Stimulated activated CD8-positive, alpha-beta memory T cell treated with anti-CD3 and anti-CD28 coated beads, Interleukin-15, amount 100 ng/mL, for 4 hours (primary cell): Measurements from ENCODE around the gene TPRG1L.

Experiments
- DNase-seq, 2 donors: peaks; one replicate each; pipeline ENCODE4 v3.0.0-alpha.2; 2020; ENCODE audit warnings: low read depth in 2 of 2

TPRG1L gene

GRCh38 chr1:3663999-3664699 is 39.3 kb downstream of the TPRG1L start:
- no peak for DNase-seq

DNA sequence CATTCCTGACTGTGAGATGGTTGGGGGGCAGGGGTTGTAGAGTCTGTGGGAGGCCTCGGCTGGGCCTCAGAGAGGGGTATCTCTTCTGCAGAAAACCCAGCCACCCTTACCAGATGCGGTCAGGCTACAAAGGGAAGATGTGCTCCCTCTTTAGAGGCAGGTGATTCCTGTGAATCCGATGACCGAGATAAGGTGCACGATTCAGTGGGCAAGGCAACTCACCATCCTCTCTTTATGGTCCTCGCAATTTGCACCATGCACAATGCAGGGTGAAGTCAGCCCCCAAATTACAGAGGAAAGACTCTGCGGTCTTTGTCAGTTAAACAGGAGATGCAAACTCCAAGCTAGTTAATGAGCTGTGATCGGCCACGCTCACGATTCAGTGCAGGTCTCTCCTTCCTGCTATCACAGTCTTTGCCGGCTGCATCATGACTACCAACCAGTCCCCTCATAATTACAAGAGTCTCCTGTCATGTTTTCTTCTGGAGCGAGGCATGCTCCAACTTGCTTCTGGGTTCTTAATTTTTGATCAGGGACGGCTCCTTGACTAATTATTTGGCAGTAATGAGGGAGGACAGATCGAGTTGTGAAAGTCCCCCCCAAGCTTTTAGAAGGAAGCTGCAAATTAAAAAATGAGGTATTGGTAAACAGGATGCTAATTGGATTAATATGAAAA is 40.0 kb downstream of the TPRG1L start:
- DNase-seq: no peak

- DNase-seq: no peak
Measured at GRCh38 chr1:3668148-3668547, 43.3 kb downstream of the TPRG1L start.

- no peak for DNase-seq
Measured at GRCh38 chr1:3668585-3669300, 43.9 kb downstream of the TPRG1L start.

GRCh38 chr1:3669421-3669821 is 44.6 kb downstream of the TPRG1L start:
- DNase-seq: no peak

DNA sequence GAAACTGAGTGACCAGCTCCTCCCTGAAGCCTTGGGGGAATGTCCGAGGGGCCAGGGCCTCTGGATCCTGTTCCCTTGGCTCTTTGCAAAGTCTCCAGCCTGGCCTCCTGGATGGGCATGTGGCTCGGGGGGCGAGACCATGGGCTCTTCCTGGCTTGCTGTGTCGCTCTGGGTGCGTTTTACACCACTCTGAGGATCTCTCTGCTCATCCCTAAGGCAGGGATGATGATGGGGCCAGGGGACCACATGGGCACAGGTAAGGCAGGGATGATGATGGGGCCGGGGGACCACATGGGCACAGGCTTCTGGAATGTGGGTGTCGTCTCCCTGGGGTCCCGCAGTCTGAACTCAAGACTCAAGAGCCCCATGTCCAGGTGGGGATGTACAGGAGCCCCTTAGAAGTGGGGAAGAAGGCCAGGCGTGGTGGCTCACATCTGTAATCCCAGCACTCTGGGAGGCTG is 45.2 kb downstream of the TPRG1L start:
- DNase-seq: no peak

DNA sequence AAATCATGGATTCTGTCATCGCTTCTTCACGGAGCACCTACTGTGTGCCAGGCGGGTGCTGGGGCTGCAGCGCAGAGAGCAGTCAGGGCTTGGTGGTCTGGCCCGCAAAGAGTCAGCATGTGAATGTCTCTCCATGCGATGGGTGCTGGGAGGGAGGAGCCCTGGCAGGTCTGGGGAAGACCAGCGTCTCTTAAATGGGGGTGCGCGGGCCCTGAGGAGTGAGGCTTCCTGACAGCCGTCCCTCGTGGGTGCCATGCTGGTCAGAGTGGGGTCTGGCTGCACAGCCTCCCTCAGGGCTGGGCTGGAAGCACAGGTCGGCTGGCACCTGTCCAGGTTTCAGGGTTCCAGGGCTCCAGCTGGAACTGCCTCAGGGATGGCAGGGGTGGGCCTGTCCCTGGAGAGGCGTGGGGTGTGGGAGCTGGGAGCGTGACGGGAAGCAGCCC is 46.0 kb downstream of the TPRG1L start:
- DNase-seq: no peak

- DNase-seq: no peak
Measured at GRCh38 chr1:3671371-3672180, 46.8 kb downstream of the TPRG1L start.

DNA sequence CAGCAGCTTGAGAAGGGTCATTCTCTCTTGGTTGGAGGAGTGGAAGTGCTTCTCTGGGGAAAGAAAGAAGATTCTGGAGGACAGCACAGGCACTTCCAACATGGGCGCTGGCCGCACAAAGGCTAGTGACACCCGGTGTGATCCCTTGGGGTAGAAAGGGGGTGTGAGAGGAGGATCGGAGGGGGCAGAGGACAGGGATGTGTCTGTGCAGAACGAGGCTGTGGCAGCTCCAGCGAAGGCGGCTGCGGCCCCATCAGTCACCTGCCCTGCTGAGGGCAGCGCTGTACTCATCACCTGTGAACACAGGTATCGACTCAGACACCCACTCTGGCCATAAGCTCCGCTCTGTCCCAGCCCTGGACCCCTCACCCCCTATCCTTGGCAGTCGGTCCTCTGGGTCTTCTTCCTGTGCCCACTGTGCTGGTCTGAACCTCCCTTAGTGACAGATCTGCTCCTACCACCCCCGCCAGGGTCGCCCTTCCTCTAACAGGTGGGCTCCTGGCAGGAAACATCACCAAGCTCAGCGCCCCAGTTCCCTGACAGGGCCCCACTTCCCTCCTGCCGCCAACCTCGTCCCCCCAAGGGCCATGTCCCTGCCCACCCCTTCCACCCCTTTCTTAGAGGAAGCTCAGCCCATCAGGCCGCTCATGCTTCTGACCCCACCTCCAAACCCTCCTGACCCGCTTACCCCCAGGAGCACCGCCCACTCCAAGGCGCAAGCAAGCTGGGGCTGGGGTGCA is 47.6 kb downstream of the TPRG1L start:
- DNase-seq: no peak

- no peak for DNase-seq
Measured at GRCh38 chr1:3672971-3673361, 48.2 kb downstream of the TPRG1L start.

- no peak for DNase-seq
Measured at GRCh38 chr1:3673381-3674099, 48.7 kb downstream of the TPRG1L start.

GRCh38 chr1:3674100-3675094 is 49.6 kb downstream of the TPRG1L start:
- DNase-seq: no peak

DNA sequence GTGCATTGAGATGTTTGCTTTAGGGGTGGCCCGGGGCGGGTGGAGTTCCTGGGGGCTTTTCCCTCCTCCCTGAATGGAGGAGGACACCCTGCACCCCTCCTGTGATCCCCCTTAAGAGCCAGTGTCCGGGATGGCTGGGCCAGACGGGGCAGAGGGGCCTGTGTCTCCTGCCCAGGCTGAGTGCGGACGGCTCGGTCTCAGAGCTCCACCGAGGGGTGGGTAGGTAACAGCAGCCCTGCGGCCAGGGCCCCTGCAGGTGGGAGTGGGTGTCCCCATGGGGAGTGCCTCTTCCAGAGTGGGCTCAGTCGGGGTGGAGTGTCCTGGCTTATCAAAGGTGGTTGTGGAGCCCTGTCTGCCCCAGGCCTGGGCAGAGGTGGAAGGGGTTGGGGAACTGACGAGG is 50.6 kb downstream of the TPRG1L start:
- no peak for DNase-seq

DNA sequence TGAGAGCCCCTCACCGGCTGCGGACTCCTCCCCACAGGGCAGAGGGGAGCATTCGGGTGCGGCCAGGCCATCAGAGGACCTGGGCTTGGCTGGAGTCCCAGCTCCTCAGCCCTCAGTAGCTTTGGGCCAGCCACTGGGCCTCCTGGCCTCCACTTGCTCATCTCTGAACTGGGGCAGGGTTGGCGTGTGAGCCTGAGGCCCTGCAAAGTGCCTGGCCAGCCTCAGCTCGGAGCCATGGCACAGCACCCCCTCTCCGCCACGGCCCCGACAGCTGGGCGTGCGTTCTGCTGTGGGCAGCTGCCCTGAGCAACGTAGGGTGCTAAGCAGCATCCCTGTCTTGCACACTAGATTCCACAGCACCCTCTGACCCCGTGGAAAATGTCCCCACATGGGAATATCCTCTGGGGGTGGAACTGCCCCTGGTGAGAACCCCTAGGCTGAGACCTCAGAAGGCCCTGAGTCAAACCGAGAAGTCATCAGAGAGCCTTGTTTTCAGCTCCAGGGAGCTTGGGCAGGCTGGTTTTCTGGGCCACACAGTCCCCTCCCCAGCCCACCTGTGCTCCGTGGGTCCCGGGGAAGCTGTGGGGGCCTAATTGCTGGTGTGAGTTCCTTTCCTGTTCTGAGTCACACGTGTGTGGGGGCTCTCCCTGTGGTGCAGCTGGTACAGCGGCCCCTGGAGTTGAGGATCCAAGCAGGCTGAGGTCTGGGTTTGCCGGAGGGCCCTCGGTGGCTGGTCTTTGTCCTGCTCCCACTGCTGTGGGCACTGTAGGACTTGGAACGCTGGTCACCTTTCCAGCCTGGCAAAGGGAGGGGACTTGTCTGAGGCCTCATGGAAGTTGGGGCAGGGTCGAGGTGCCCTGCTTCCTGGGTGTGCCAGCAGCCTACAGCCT is 52.0 kb downstream of the TPRG1L start:
- no peak for DNase-seq

DNA sequence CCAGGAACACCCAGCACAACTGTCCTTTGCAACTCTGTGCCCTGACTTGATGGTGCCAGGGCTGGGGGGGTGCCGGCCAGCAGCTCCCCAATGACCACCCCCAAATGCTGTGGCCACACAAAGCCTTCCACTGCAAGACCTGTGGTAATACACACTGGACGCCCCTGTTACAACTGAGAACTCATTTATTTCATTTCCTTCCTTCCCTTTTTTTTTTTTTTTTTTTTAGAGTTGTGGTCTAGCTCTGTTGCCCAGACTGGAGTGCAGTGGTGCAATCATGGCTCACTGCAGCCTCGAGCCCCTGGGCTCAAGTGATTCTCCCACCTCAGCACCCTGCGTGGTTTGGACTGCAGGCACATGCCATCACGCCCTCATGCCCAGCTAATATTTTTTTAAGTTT is 52.7 kb downstream of the TPRG1L start:
- DNase-seq: no peak

GRCh38 chr1:3678361-3679097 is 53.7 kb downstream of the TPRG1L start:
- no peak for DNase-seq

GRCh38 chr1:3679098-3679555 is 54.3 kb downstream of the TPRG1L start:
- DNase-seq: no peak
